ENCODE results near the gene KRTCAP3. TPM values are rescaled to one million over a fixed set of nuclear protein-coding genes. Genes with fewer than 3 reads are reported as not detected.

The KRTCAP3 gene
- total and polyA plus RNA-seq, 2 donors (not counting 1 experiment from before 2014, with no cell fraction given): 0.22 to 0.33 TPM

DNA sequence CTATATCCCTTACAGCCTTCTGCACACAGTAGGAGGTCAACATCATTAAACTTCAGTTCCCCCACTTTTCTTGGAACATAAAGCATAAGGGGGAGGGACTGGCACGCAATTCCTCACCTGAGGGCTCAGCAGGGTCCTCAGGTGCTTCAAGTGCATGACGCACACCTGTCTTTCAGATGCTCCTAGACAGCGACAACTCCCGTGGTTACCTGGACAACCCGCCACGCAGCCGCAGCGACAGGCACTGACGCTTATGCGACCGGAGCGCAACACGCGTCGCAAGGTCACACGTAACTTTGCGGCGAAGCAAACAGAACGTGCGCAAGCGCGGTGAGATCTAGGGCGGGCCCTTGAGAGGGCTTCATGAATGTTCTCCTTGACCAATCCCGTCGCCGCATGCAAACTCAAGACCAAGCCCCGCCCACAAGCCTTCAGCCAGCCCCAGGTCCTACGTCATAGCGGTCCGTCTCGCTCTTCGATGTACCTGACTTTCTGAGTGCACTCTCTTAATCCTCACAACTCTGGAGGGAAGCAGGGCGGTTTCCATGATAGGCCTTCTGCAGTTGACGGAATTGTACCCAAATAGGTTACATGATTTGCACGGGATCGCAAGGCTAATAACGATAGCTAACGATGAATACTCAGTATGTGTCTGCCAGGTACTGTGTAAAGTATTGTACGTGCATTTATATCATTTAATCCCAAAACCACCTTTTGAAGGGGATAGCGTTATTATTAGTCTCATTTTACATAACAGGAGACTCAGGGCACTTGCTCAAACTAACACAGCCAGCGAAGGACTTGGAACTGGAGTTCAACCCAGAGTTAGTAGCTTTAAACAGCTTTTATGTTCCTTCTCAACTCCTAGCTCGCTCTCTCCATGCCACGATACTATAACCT is 47.6 kb downstream of the KRTCAP3 start, which contains the start of gene IFT172:
Gene IFT172, minus strand, starts transcription at position 246 of the 900 bp plus-strand sequence. Its CDS starts 90 bp downstream, at position 156.
- Histone ChIP-seq H3K4me2 (ENCODE audit: extremely low read depth, insufficient read depth, low read length) (peak within 1 kb of the TSS; percentile 100), H4K20me1 (ENCODE audit: control insufficient read depth, extremely low read depth, insufficient read depth, low read length) (no peaks in the 10 kb centered on the region), H3K9ac (ENCODE audit: insufficient read depth, low read length) (peak within 1 kb of the TSS; percentile 68), H3K36me3 (ENCODE audit: control insufficient read depth, insufficient read depth, low read length) (no peaks in the 10 kb centered on the region), H3K4me1 (ENCODE audit: control insufficient read depth, extremely low read depth, insufficient read depth, low read length) (peaks cover 6% of the 10 kb centered on the region), H3K27me3 (ENCODE audit: control insufficient read depth, insufficient read depth, low read length) (no peaks in the 10 kb centered on the region), H3K4me3 (replicated peaks in 1 of 4; ENCODE audit: control extremely low read depth in 1 of 4, insufficient read depth in 1 of 4, low read depth in 3 of 4, low read length in 4 of 4) (peak within 1 kb of the TSS; percentile 71 to 96 (median 88)), H2AFZ (ENCODE audit: low read length) (peak within 1 kb of the TSS; percentile 99), H3K9me3 (ENCODE audit: control insufficient read depth, insufficient read depth, low read depth, low read length) (no peaks in the 10 kb centered on the region), H3K27ac (ENCODE audit: insufficient read depth, low read length) (peak within 1 kb of the TSS; percentile 77), H3K79me2 (ENCODE audit: control insufficient read depth, insufficient read depth, low read length) (no peaks in the 10 kb centered on the region)
- no peak for TF ChIP-seq EZH2 (IDR thresholded peaks at IDR 0.05; ENCODE audit: low read length, missing control alignments)
- TF ChIP-seq, protein P1, sequence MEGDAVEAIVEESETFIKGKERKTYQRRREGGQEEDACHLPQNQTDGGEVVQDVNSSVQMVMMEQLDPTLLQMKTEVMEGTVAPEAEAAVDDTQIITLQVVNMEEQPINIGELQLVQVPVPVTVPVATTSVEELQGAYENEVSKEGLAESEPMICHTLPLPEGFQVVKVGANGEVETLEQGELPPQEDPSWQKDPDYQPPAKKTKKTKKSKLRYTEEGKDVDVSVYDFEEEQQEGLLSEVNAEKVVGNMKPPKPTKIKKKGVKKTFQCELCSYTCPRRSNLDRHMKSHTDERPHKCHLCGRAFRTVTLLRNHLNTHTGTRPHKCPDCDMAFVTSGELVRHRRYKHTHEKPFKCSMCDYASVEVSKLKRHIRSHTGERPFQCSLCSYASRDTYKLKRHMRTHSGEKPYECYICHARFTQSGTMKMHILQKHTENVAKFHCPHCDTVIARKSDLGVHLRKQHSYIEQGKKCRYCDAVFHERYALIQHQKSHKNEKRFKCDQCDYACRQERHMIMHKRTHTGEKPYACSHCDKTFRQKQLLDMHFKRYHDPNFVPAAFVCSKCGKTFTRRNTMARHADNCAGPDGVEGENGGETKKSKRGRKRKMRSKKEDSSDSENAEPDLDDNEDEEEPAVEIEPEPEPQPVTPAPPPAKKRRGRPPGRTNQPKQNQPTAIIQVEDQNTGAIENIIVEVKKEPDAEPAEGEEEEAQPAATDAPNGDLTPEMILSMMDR (conservative IDR thresholded peaks at IDR 0.05 in 1 of 2, IDR thresholded peaks at IDR 0.05 in 1 of 2; ENCODE audit: low read depth in 1 of 2, low read length in 2 of 2): no peak
- DNase-seq (ENCODE audit: low read depth in 2 of 2): peak; percentile 97 to 98

DNA sequence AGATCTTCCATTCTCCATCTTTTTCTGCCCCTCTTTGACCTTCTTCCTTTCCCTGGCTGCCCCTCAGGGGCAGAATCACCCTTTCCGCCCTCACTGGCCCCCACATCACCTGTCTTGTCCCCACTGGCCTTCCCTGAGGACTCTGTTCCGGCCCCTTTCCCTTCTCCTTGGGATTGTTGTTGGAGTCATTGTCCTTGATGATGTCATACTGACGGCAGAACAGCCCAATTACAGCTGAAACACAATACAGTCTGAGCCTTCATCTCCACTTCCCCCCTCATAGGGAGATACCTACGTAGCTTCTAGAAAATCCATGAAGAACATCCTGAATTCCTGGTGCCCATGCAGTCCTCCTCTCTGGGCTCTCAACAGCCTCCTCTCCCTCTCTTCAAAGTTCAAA is 50.4 kb downstream of the KRTCAP3 start:
- Histone ChIP-seq H3K9ac (ENCODE audit: insufficient read depth, low read length) (no peak overlapping the region), H3K27ac (ENCODE audit: insufficient read depth, low read length) (no peak overlapping the region), H2AFZ (ENCODE audit: low read length) (no peak overlapping the region), H3K9me3 (ENCODE audit: control insufficient read depth, insufficient read depth, low read depth, low read length) (no peaks in the 10 kb centered on the region), H3K4me3 (replicated peaks in 1 of 4; ENCODE audit: control extremely low read depth in 1 of 4, insufficient read depth in 1 of 4, low read depth in 3 of 4, low read length in 4 of 4) (no peak overlapping the region), H4K20me1 (ENCODE audit: control insufficient read depth, extremely low read depth, insufficient read depth, low read length) (no peaks in the 10 kb centered on the region), H3K36me3 (ENCODE audit: control insufficient read depth, insufficient read depth, low read length) (no peaks in the 10 kb centered on the region), H3K27me3 (ENCODE audit: control insufficient read depth, insufficient read depth, low read length) (no peaks in the 10 kb centered on the region), H3K79me2 (ENCODE audit: control insufficient read depth, insufficient read depth, low read length) (no peaks in the 10 kb centered on the region), H3K4me2 (ENCODE audit: extremely low read depth, insufficient read depth, low read length) (no peak overlapping the region), H3K4me1 (ENCODE audit: control insufficient read depth, extremely low read depth, insufficient read depth, low read length) (peaks cover 8% of the 10 kb centered on the region)
- no peak for DNase-seq (ENCODE audit: low read depth in 2 of 2)
- no peak for TF ChIP-seq EZH2 (IDR thresholded peaks at IDR 0.05; ENCODE audit: low read length, missing control alignments)
- TF ChIP-seq, protein P1 (conservative IDR thresholded peaks at IDR 0.05 in 1 of 2, IDR thresholded peaks at IDR 0.05 in 1 of 2; ENCODE audit: low read depth in 1 of 2, low read length in 2 of 2): no peak

DNA sequence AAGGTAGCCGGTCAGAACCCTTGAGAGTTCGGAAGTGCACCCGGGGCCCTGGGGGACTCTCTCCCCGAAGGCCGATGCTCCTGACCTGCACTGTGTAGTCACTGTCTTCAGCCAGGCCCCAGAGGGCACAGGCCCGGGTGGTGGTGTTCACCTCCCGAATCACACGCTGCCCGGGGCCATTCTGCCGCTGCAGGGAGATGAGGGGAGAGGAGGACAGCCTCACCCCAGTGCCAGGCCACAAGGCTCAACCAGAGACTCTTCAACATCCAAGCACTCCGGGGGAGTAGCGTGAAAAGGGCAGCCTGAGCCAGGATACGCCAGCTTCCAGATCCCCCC is 51.7 kb downstream of the KRTCAP3 start:
- Histone ChIP-seq H4K20me1 (ENCODE audit: control insufficient read depth, extremely low read depth, insufficient read depth, low read length) (no peaks in the 10 kb centered on the region), H3K4me3 (replicated peaks in 1 of 4; ENCODE audit: control extremely low read depth in 1 of 4, insufficient read depth in 1 of 4, low read depth in 3 of 4, low read length in 4 of 4) (peak overlapping the region in 3 of 4 experiments; percentile 49 to 83 (median 68)), H2AFZ (ENCODE audit: low read length) (no peak overlapping the region), H3K4me2 (ENCODE audit: extremely low read depth, insufficient read depth, low read length) (peak overlapping the region; percentile 98), H3K9me3 (ENCODE audit: control insufficient read depth, insufficient read depth, low read depth, low read length) (no peaks in the 10 kb centered on the region), H3K9ac (ENCODE audit: insufficient read depth, low read length) (no peak overlapping the region), H3K27me3 (ENCODE audit: control insufficient read depth, insufficient read depth, low read length) (no peaks in the 10 kb centered on the region), H3K27ac (ENCODE audit: insufficient read depth, low read length) (no peak overlapping the region), H3K79me2 (ENCODE audit: control insufficient read depth, insufficient read depth, low read length) (no peaks in the 10 kb centered on the region), H3K36me3 (ENCODE audit: control insufficient read depth, insufficient read depth, low read length) (no peaks in the 10 kb centered on the region), H3K4me1 (ENCODE audit: control insufficient read depth, extremely low read depth, insufficient read depth, low read length) (peaks cover 8% of the 10 kb centered on the region)
- DNase-seq (ENCODE audit: low read depth in 2 of 2): no peak
- TF ChIP-seq EZH2 (IDR thresholded peaks at IDR 0.05; ENCODE audit: low read length, missing control alignments): no peak
- TF ChIP-seq, protein P1 (conservative IDR thresholded peaks at IDR 0.05 in 1 of 2, IDR thresholded peaks at IDR 0.05 in 1 of 2; ENCODE audit: low read depth in 1 of 2, low read length in 2 of 2): no peak

Data from fibroblast of lung (primary cell).